ENCODE results near the gene ZNF407.

DNA sequence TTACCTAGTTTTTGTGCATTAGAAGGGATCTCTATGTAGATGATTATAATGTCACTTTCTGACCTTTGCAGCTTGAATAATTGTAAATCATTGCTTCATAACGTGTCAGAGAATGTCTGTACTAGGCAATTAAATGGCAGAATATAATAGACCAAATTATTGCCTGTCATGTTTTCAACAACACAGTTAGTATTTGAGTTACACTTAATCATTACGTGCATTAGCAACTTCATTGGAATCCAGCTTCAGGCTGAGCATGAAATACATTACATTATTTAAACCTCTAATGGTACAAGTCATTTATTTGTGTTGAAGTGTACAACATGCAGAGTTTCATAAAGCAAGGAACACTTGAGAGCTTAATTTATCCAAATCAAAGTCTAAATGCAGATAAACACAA, 48.0 kb downstream of the ZNF407 start:
- TF ChIP-seq CEBPB (IDR thresholded peaks at IDR 0.05): no peak
- no peak for TF ChIP-seq ZBTB7A (IDR thresholded peaks at IDR 0.05; ENCODE audit: low read depth)
- TF ChIP-seq, protein P1, sequence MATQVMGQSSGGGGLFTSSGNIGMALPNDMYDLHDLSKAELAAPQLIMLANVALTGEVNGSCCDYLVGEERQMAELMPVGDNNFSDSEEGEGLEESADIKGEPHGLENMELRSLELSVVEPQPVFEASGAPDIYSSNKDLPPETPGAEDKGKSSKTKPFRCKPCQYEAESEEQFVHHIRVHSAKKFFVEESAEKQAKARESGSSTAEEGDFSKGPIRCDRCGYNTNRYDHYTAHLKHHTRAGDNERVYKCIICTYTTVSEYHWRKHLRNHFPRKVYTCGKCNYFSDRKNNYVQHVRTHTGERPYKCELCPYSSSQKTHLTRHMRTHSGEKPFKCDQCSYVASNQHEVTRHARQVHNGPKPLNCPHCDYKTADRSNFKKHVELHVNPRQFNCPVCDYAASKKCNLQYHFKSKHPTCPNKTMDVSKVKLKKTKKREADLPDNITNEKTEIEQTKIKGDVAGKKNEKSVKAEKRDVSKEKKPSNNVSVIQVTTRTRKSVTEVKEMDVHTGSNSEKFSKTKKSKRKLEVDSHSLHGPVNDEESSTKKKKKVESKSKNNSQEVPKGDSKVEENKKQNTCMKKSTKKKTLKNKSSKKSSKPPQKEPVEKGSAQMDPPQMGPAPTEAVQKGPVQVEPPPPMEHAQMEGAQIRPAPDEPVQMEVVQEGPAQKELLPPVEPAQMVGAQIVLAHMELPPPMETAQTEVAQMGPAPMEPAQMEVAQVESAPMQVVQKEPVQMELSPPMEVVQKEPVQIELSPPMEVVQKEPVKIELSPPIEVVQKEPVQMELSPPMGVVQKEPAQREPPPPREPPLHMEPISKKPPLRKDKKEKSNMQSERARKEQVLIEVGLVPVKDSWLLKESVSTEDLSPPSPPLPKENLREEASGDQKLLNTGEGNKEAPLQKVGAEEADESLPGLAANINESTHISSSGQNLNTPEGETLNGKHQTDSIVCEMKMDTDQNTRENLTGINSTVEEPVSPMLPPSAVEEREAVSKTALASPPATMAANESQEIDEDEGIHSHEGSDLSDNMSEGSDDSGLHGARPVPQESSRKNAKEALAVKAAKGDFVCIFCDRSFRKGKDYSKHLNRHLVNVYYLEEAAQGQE (IDR thresholded peaks at IDR 0.05; ENCODE audit: low read depth): no peak
- TF ChIP-seq FOXM1 (IDR thresholded peaks at IDR 0.05; ENCODE audit: borderline replicate concordance, low read depth): no peak
- TF ChIP-seq EGR1 (IDR thresholded peaks at IDR 0.05): no peak
- TF ChIP-seq, protein P2, sequence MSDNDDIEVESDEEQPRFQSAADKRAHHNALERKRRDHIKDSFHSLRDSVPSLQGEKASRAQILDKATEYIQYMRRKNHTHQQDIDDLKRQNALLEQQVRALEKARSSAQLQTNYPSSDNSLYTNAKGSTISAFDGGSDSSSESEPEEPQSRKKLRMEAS (IDR thresholded peaks at IDR 0.05): no peak
- TF ChIP-seq NFIC (IDR thresholded peaks at IDR 0.05): no peak
- no peak for TF ChIP-seq EP300 (IDR thresholded peaks at IDR 0.05; ENCODE audit: borderline replicate concordance)
- TF ChIP-seq TAF1 (IDR thresholded peaks at IDR 0.05; ENCODE audit: low read depth): no peak
- TF ChIP-seq RAD21 (IDR thresholded peaks at IDR 0.05; ENCODE audit: low read depth): no peak
- no peak for TF ChIP-seq YY1 (IDR thresholded peaks at IDR 0.05; ENCODE audit: low read depth)
- no peak for TF ChIP-seq TEAD4 (IDR thresholded peaks at IDR 0.05)
- TF ChIP-seq CREB1 (IDR thresholded peaks at IDR 0.05; ENCODE audit: low read depth): no peak

All from Ishikawa (cell line).